Measurements from ENCODE around the gene ADGRA1.
"Not testable (repeated sequence)": the region's sequence is repeated elsewhere in the genome, so short reads cannot be mapped to it uniquely, and the experiment has no call there.

Gene ADGRA1

DNA sequence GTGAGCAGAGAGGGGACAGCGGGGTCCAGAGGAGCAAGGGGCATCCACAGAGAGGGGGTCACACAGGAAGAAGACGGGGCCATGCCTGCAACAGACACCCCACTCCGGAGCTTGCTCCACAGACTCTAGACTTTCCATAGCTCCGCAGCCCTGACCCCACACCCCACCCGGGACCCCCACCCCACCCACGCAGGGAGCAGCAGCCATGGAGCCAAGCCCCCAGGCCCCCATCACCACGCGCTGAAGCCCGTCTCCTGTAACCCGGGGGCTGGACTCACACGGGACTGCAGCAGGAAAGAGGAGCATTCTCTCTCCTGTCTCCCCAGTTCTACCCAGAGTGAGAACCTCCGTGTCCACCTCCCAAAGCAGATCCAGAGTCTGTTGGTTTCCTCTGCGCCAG, 38.8 kb upstream of the ADGRA1 start:
- TF ChIP-seq, protein P1, sequence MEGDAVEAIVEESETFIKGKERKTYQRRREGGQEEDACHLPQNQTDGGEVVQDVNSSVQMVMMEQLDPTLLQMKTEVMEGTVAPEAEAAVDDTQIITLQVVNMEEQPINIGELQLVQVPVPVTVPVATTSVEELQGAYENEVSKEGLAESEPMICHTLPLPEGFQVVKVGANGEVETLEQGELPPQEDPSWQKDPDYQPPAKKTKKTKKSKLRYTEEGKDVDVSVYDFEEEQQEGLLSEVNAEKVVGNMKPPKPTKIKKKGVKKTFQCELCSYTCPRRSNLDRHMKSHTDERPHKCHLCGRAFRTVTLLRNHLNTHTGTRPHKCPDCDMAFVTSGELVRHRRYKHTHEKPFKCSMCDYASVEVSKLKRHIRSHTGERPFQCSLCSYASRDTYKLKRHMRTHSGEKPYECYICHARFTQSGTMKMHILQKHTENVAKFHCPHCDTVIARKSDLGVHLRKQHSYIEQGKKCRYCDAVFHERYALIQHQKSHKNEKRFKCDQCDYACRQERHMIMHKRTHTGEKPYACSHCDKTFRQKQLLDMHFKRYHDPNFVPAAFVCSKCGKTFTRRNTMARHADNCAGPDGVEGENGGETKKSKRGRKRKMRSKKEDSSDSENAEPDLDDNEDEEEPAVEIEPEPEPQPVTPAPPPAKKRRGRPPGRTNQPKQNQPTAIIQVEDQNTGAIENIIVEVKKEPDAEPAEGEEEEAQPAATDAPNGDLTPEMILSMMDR (IDR thresholded peaks at IDR 0.05; ENCODE audit: poor library complexity, severe bottlenecking) = no peak
- Histone ChIP-seq H3K4me1 (ENCODE audit: insufficient read depth, poor library complexity, severe bottlenecking) (no peaks in the 10 kb centered on the region), H3K4me3 (ENCODE audit: severe bottlenecking) (no peak overlapping the region), H3K36me3 (ENCODE audit: low read depth) (no peaks in the 10 kb centered on the region), H3K9me3 (ENCODE audit: severe bottlenecking) (no peaks in the 10 kb centered on the region), H3K27me3 (ENCODE audit: insufficient read depth, poor library complexity, severe bottlenecking) (peaks cover 35% of the 10 kb centered on the region), H3K27ac (ENCODE audit: poor library complexity, severe bottlenecking) (no peak overlapping the region)
- no peak for ATAC-seq (ENCODE audit: low read depth)
- no peak for DNase-seq (ENCODE audit: low spot score)

DNA sequence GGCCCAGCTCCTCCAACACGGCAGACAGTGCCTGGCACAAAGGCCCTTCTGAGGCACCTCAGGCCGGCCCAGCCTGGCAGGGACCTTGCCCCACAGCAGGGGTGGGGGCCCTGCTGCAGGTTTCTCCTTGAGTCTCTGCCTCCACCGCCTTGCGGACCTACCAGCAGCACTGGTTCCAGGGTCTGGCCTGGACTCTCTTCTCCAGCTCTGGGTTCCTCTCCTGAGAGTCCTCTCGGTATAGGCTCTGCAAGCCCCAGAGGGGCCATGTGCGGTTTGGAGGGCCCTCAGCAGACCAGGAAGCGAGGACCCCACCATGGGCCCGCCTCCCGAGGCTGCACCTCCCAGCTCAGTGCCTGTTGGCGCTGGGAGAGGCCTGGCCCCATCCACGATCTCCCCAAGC, 38.1 kb upstream of the ADGRA1 start:
- peaks cover 28% of the 10 kb centered on the region for H3K27me3 ChIP-seq (ENCODE audit: insufficient read depth, poor library complexity, severe bottlenecking)
- TF ChIP-seq, protein P1 (IDR thresholded peaks at IDR 0.05; ENCODE audit: poor library complexity, severe bottlenecking) = no peak
- no peak overlapping the region for H3K4me3 ChIP-seq (ENCODE audit: severe bottlenecking)
- no peaks in the 10 kb centered on the region for H3K36me3 ChIP-seq (ENCODE audit: low read depth)
- H3K4me1 ChIP-seq (ENCODE audit: insufficient read depth, poor library complexity, severe bottlenecking) = no peaks in the 10 kb centered on the region
- ATAC-seq (ENCODE audit: low read depth) (no peak), DNase-seq (ENCODE audit: low spot score) (no peak)
- H3K9me3 ChIP-seq (ENCODE audit: severe bottlenecking) = no peaks in the 10 kb centered on the region
- no peak overlapping the region for H3K27ac ChIP-seq (ENCODE audit: poor library complexity, severe bottlenecking)

DNA sequence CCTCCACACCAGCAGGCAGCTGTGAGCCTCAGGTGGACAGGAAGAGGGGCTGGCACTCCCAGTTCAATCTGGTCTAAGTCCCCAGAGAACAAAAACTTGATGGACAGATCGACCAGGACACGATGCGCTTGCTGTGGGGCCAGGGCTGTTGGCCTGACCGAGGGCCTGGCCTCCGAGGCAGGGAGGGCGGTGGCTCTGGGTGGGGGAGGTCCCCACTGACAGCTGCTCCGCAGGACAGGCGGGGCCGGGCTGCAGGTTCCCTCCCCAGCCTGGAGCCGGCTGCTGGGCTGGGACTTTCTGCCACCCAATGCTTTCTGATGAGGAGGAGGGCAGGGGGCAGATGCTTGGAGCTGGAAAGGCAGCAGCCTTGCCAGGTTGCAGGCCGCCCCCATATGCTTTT, 37.4 kb upstream of the ADGRA1 start:
- no peaks in the 10 kb centered on the region for H3K36me3 ChIP-seq (ENCODE audit: low read depth)
- ATAC-seq (ENCODE audit: low read depth) (no peak), DNase-seq (ENCODE audit: low spot score) (no peak)
- TF ChIP-seq, protein P1 (IDR thresholded peaks at IDR 0.05; ENCODE audit: poor library complexity, severe bottlenecking) = no peak
- no peaks in the 10 kb centered on the region for H3K9me3 ChIP-seq (ENCODE audit: severe bottlenecking)
- peaks cover 25% of the 10 kb centered on the region for H3K27me3 ChIP-seq (ENCODE audit: insufficient read depth, poor library complexity, severe bottlenecking)
- no peaks in the 10 kb centered on the region for H3K4me1 ChIP-seq (ENCODE audit: insufficient read depth, poor library complexity, severe bottlenecking)
- H3K27ac ChIP-seq (ENCODE audit: poor library complexity, severe bottlenecking) = no peak overlapping the region
- H3K4me3 ChIP-seq (ENCODE audit: severe bottlenecking) = no peak overlapping the region

DNA sequence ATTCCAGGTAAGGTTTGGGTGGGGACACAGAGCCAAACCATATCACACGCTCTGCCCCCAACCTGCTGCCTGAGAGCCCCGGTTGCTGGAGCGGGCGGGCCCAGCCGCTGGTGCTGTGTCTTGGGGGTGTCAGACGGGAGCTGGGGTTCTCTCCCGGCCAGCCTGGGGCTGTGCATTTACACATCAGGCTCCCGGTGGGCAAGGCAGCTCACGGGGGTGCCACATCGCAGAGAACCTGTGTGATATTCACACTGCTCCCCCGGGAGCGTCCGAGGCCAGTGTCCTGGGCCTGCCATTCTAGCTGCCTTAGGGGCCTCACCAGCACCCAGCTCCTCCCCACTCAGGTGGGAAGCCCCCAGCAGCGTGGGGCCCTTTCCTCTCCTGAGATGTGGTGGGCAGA, 35.6 kb upstream of the ADGRA1 start:
- Histone ChIP-seq H3K27me3 (ENCODE audit: insufficient read depth, poor library complexity, severe bottlenecking) (peaks cover 12% of the 10 kb centered on the region), H3K9me3 (ENCODE audit: severe bottlenecking) (no peaks in the 10 kb centered on the region), H3K27ac (ENCODE audit: poor library complexity, severe bottlenecking) (no peak overlapping the region), H3K36me3 (ENCODE audit: low read depth) (no peaks in the 10 kb centered on the region), H3K4me1 (ENCODE audit: insufficient read depth, poor library complexity, severe bottlenecking) (no peaks in the 10 kb centered on the region), H3K4me3 (ENCODE audit: severe bottlenecking) (no peak overlapping the region)
- TF ChIP-seq, protein P1 (IDR thresholded peaks at IDR 0.05; ENCODE audit: poor library complexity, severe bottlenecking) = no peak
- ATAC-seq (ENCODE audit: low read depth) = no peak
- no peak for DNase-seq (ENCODE audit: low spot score)

DNA sequence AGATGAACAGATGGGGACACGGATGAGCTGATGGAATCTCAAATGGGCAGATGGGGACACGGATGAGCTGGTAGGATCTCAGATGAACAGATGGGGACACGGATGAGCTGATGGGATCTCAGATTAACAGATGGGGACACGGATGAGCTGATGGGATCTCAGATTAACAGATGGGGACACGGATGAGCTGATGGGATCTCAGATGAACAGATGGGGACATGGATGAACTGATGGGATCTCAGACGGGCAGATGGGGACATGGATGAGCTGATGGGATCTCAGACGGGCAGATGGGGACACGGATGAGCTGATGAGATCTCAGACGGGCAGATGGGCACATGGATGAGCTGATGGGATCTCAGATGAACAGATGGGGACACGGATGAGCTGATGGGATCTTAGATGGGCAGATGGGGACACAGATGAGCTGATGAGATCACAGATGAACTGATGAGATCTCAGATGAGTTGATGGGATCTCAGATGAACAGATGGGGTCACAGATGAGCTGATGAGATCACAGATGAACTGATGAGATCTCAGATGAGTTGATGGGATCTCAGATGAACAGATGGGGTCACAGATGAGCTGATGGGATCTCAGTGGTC, 34.1 kb upstream of the ADGRA1 start:
- H3K9me3 ChIP-seq (ENCODE audit: severe bottlenecking); DNase-seq (ENCODE audit: low spot score); H3K27ac ChIP-seq (ENCODE audit: poor library complexity, severe bottlenecking); H3K4me3 ChIP-seq (ENCODE audit: severe bottlenecking); H3K4me1 ChIP-seq (ENCODE audit: insufficient read depth, poor library complexity, severe bottlenecking); ATAC-seq (ENCODE audit: low read depth); H3K36me3 ChIP-seq (ENCODE audit: low read depth): not testable (repeated sequence)
- peaks cover 13% of the 10 kb centered on the region for H3K27me3 ChIP-seq (ENCODE audit: insufficient read depth, poor library complexity, severe bottlenecking)
